ENCODE measurements around the gene SLC1A2. TPM values are rescaled to one million over a fixed set of nuclear protein-coding genes. Genes with fewer than 3 reads are reported as not detected.

SLC1A2 gene
- total and polyA plus RNA-seq, 11 donors: 0.80 to 23.5 (median 5.2) TPM

DNA sequence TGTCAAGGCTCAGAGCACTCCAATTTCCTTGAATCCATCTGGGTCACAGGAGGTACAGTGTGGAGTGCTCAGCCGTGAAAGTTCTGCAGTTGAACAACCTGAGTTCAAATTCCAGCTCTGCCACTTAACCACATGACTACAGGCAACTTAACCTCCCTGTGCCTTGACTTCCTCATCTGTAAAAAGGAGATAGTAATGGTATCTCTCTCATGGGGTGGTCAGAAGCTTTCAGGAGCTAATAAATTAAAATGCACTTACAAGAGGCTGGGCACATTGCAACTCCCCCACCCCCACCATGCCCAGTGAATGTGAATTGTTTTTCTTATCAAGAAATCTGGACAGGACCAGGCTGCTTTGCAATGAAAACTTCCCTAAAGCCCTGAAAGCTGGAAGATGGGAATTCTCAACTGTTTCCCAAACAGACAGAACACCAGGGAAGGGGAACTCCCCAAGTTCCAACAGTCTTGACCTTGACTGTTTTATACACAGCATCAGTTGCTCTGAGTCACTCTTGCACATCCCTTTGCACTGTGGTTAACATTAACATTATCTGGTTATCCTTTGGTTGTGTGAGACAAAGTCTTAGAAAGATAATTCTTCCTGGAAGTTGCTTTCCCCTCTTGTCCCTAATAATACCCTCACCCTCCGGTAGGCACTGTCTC is 137.0 kb downstream of the SLC1A2 start:
- H3K4me3 ChIP-seq: no peak overlapping the region
- peaks cover 0 to 25% (median 8%) of the 10 kb centered on the region in 12 donors for H3K4me1 ChIP-seq
- intact Hi-C loops (cut with DNase I): no loop called here
- ATAC-seq: peak in 1 of 4 donors; percentile 41
- 60 to 77% (median 73%) methylated on average over 2 of the region's 2 CpGs for WGBS, 4 donors
- peak overlapping the region in 8 of 12 donors; percentile 12 to 80 (median 50) for H3K27ac ChIP-seq
- DNase-seq: no peak
- peaks cover 0 to 8% (median 0%) of the 10 kb centered on the region in 9 donors for H3K36me3 ChIP-seq
- no peaks in the 10 kb centered on the region for H3K9me3 ChIP-seq
- H3K27me3 ChIP-seq: no peaks in the 10 kb centered on the region
- TF ChIP-seq, protein P1, sequence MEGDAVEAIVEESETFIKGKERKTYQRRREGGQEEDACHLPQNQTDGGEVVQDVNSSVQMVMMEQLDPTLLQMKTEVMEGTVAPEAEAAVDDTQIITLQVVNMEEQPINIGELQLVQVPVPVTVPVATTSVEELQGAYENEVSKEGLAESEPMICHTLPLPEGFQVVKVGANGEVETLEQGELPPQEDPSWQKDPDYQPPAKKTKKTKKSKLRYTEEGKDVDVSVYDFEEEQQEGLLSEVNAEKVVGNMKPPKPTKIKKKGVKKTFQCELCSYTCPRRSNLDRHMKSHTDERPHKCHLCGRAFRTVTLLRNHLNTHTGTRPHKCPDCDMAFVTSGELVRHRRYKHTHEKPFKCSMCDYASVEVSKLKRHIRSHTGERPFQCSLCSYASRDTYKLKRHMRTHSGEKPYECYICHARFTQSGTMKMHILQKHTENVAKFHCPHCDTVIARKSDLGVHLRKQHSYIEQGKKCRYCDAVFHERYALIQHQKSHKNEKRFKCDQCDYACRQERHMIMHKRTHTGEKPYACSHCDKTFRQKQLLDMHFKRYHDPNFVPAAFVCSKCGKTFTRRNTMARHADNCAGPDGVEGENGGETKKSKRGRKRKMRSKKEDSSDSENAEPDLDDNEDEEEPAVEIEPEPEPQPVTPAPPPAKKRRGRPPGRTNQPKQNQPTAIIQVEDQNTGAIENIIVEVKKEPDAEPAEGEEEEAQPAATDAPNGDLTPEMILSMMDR (IDR thresholded peaks at IDR 0.05): no peak
- TF ChIP-seq POLR2A (IDR thresholded peaks at IDR 0.05): no peak

DNA sequence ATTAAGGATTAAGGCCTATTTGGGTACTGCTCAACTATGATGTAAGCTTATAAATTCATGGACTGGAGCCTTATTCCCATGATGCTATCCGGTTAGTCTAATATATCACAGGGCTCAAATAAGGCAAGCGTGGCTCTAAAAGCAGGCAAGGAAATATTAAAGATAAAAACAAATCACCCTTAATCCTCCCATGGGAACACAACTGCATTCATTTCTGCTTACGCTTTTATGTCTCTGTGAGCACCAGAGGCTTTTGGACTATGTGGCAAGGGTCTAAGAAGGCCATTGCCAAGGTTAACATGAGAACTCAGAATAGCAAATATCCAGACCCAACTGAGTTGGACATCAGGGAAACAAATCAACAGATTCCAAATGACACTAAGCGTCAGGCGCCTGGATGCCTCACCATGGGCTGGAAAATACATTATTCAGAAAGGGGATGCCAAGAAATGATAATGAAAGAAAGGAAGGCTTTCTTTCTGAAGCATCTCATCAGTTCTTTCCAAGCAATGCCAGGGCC is 138.1 kb downstream of the SLC1A2 start:
- no peak for TF ChIP-seq POLR2A (IDR thresholded peaks at IDR 0.05)
- TF ChIP-seq, protein P1 (IDR thresholded peaks at IDR 0.05): no peak
- H3K4me3 ChIP-seq: no peak overlapping the region
- H3K27ac ChIP-seq: peak overlapping the region in 11 of 12 donors; percentile 12 to 80 (median 47)
- H3K9me3 ChIP-seq: no peaks in the 10 kb centered on the region
- ATAC-seq: peak; percentile 12 to 77 (median 53)
- 41 to 61% (median 50%) methylated on average over 5 of the region's 5 CpGs for WGBS, 4 donors
- peak in 2 of 5 donors; percentile 22 to 28 for DNase-seq
- H3K27me3 ChIP-seq: no peaks in the 10 kb centered on the region
- intact Hi-C loops (cut with DNase I): no loop called here
- peaks cover 0 to 3% (median 0%) of the 10 kb centered on the region in 9 donors for H3K36me3 ChIP-seq
- peaks cover 0 to 25% (median 8%) of the 10 kb centered on the region in 12 donors for H3K4me1 ChIP-seq

DNA sequence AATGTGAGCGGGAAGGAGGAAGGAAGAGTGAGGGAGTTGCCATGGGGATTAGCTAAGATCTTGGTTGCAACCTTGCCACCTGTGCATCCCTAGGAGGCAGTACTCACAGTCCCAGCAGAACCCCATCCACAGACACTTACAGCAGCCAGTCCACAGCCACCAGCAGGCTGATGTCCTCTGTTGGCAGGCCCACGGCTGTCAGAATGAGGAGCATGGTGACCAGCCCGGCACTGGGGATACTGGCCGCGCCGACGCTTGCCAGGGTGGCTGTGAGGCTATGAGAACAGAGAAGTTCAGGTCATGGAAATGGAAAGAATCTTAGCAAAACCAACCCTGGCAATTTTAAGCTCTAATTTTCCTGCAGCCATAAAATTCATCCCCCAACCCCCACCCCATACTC is 138.6 kb downstream of the SLC1A2 start:
- intact Hi-C loops (cut with DNase I): no loop called here
- 80 to 98% (median 91%) methylated on average over 7 of the region's 7 CpGs for WGBS, 4 donors
- ATAC-seq (no peak), DNase-seq (peak in 1 of 5 donors; percentile 26)
- Histone ChIP-seq H3K27me3 (no peaks in the 10 kb centered on the region), H3K9me3 (no peaks in the 10 kb centered on the region), H3K4me1 (peaks cover 0 to 27% (median 9%) of the 10 kb centered on the region in 12 donors), H3K4me3 (no peak overlapping the region), H3K27ac (peak overlapping the region in 9 of 12 donors; percentile 23 to 80 (median 49)), H3K36me3 (peaks cover 0 to 2% (median 0%) of the 10 kb centered on the region in 9 donors)
- TF ChIP-seq, protein P1 (IDR thresholded peaks at IDR 0.05): no peak
- TF ChIP-seq POLR2A (IDR thresholded peaks at IDR 0.05): no peak

DNA sequence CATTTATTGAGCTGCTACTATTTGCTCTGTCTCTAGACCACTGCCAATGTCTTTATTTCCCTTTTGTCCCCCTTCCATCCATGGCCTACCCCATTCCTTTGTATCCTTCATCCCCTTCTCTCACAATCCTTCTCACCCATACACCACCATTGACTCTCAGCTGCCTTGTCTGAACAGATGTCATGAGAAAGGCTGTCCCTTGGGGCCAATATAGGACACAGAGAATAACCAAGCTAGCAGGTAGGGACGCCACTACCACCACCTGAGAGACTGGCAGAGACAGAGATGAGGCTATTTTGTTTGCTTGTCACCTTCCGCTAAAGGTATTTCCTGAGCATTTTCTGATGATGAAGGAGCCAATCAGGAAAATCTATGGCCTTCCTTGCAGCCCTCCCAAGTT is 141.5 kb downstream of the SLC1A2 start:
- no peak overlapping the region for H3K4me3 ChIP-seq
- no peaks in the 10 kb centered on the region for H3K27me3 ChIP-seq
- ATAC-seq (no peak), DNase-seq (no peak)
- intact Hi-C loops (cut with DNase I): loop anchor here in 1 of 10 donors (10.0 kb wide), 1 partner anchor 107 kb away; no protein-coding TSS in a partner anchor
- H3K4me1 ChIP-seq: peaks cover 0 to 32% (median 18%) of the 10 kb centered on the region in 12 donors
- no peaks in the 10 kb centered on the region for H3K9me3 ChIP-seq
- H3K27ac ChIP-seq: no peak overlapping the region
- WGBS, 4 donors: 95 to 100% (median 97%) methylated on average over 2 of the region's 2 CpGs
- TF ChIP-seq, protein P1 (IDR thresholded peaks at IDR 0.05): no peak
- no peak for TF ChIP-seq POLR2A (IDR thresholded peaks at IDR 0.05)
- H3K36me3 ChIP-seq: no peaks in the 10 kb centered on the region

All from heart left ventricle (tissue), 16 donors.